Gastrocnemius medialis (tissue), 4 donors: ENCODE data around the gene CPNE2. TPM values are rescaled to one million over a fixed set of nuclear protein-coding genes. Genes with fewer than 3 reads are reported as not detected.

Source experiments
- ATAC-seq, 2 donors: fragments of 150-250 bp; one replicate each; pipeline ENCODE4 v1.9.1; 2016
- DNase-seq, 2 donors: peaks; one replicate each; pipeline ENCODE4 v3.0.0-alpha.2; 2019
- H3K27ac ChIP-seq, 4 donors: fragments of 200-600 bp; sonication (generic); 1 replicate in 1 of 4; 2 replicates in 3 of 4; pipeline ENCODE4 v1.5.1; 2016 to 2018; ENCODE audit warnings: mild to moderate bottlenecking in 2 of 4, moderate library complexity in 1 of 4
- H3K27me3 ChIP-seq, 3 donors: fragments of 200-600 bp; sonication (generic) in 2 of 3; 1 replicate in 1 of 3; 2 replicates in 2 of 3; pipeline versions ENCODE4 v1.5.1 to v1.6.0; 2016 to 2019; ENCODE audit warnings: mild to moderate bottlenecking in 1 of 3, moderate library complexity in 1 of 3
- H3K36me3 ChIP-seq, 2 donors: fragments of 200-600 bp; sonication (generic) in 1 of 2; one replicate each; pipeline ENCODE4 v1.5.1; 2017 to 2018
- H3K4me1 ChIP-seq, 2 donors: fragments of 200-600 bp; sonication (generic) in 1 of 2; one replicate each; pipeline ENCODE4 v1.5.1; 2016 to 2017; ENCODE audit warnings: mild to moderate bottlenecking in 2 of 2
- H3K4me3 ChIP-seq, 4 donors: fragments of 200-600 bp; sonication (generic) in 3 of 4; 1 replicate in 1 of 4; 2 replicates in 3 of 4; pipeline ENCODE4 v1.5.1; 2016 to 2019; ENCODE audit warnings: mild to moderate bottlenecking in 2 of 4
- H3K9me3 ChIP-seq, 3 donors: fragments of 200-600 bp; sonication (generic) in 2 of 3; 1 replicate in 1 of 3; 2 replicates in 2 of 3; pipeline ENCODE4 v1.5.1; 2016 to 2019
- CTCF ChIP-seq, 5 experiments: fragments of 450-650 bp in 3 of 5; fragments of 200-600 bp in 2 of 5; sonication (generic) in 2 of 5; IDR thresholded peaks in 4 of 5; conservative IDR thresholded peaks in 1 of 5; 1 replicate in 4 of 5; 2 replicates in 1 of 5; pipeline ENCODE4 v1.5.1; 2016 to 2019; ENCODE audit warnings: antibody characterized with exemption in 5 of 5, mild to moderate bottlenecking in 3 of 5, moderate library complexity in 3 of 5
- POLR2A ChIP-seq, 2 donors: fragments of 450-650 bp; IDR thresholded peaks; one replicate each; pipeline ENCODE4 v1.6.1; 2017; ENCODE audit warnings: antibody characterized with exemption in 2 of 2, mild to moderate bottlenecking in 2 of 2, moderate library complexity in 2 of 2
- in situ Hi-C, 4 donors: fragments of 200-750 bp; cut with MboI; loops; one replicate each; pipeline versions ENCODE4 v1.15.0 to v1.8.0; 2017; ENCODE audit warnings: low sequenced_read_pairs in 4 of 4
- intact Hi-C: fragments of 100-400 bp; cut with DNase I; formaldehyde crosslinking; loops from one replicate; pipeline ENCODE4 v1.15.1; 2023; ENCODE audit warnings: low total_unique reads
- total RNA-seq, 4 donors: library from RNA; depleted of rRNA; stranded (reverse); fragments of >200 nt; gene quantifications; one replicate each; pipeline versions ENCODE4 v1.1.0 to v1.2.3, GENCODE V29; 2016

CPNE2 gene
- total RNA-seq, 4 donors from 2014 or later, result 11.7 to 20.0 (median 17.2) TPM

- H3K27me3 ChIP-seq, result no peaks in the 10 kb centered on the region
- intact Hi-C loops (no loop called here), in situ Hi-C loops (no loop called here)
- no peaks in the 10 kb centered on the region for H3K9me3 ChIP-seq
- ATAC-seq (no peak), DNase-seq (no peak)
- H3K4me1 ChIP-seq, result no peaks in the 10 kb centered on the region
- H3K27ac ChIP-seq, result no peak overlapping the region
- no peak overlapping the region for H3K4me3 ChIP-seq
- peaks cover 0 to 47% of the 10 kb centered on the region in 2 donors for H3K36me3 ChIP-seq
- no peak for TF ChIP-seq CTCF (IDR thresholded peaks at IDR 0.05 in 4 of 5, conservative IDR thresholded peaks at IDR 0.05 in 1 of 5)
- no peak for TF ChIP-seq POLR2A (IDR thresholded peaks at IDR 0.05)
These were observed 63.9 kb downstream of the CPNE2 start for GRCh38 chr16:57156351-57156703.

GRCh38 chr16:57157533-57157932 lies 65.2 kb downstream of the CPNE2 start:
- Histone ChIP-seq H3K27ac (no peak overlapping the region), H3K36me3 (peaks cover 0 to 51% of the 10 kb centered on the region in 2 donors), H3K9me3 (no peaks in the 10 kb centered on the region), H3K27me3 (no peaks in the 10 kb centered on the region), H3K4me3 (no peak overlapping the region), H3K4me1 (no peaks in the 10 kb centered on the region)
- intact Hi-C loops, result no loop called here
- in situ Hi-C loops, result no loop called here
- DNase-seq (no peak), ATAC-seq (no peak)
- TF ChIP-seq CTCF (IDR thresholded peaks at IDR 0.05 in 4 of 5, conservative IDR thresholded peaks at IDR 0.05 in 1 of 5) (no peak), POLR2A (IDR thresholded peaks at IDR 0.05) (no peak)

- intact Hi-C loops (no loop called here), in situ Hi-C loops (no loop called here)
- Histone ChIP-seq H3K27me3 (no peaks in the 10 kb centered on the region), H3K36me3 (peaks cover 0 to 50% of the 10 kb centered on the region in 2 donors), H3K4me1 (no peaks in the 10 kb centered on the region), H3K9me3 (no peaks in the 10 kb centered on the region), H3K27ac (no peak overlapping the region), H3K4me3 (no peak overlapping the region)
- DNase-seq, result no peak
- ATAC-seq, result no peak
- TF ChIP-seq CTCF (IDR thresholded peaks at IDR 0.05 in 4 of 5, conservative IDR thresholded peaks at IDR 0.05 in 1 of 5), result no peak
- no peak for TF ChIP-seq POLR2A (IDR thresholded peaks at IDR 0.05)
These were observed 67.1 kb downstream of the CPNE2 start for GRCh38 chr16:57159447-57159846.

GRCh38 chr16:57163842-57164241 lies 71.5 kb downstream of the CPNE2 start:
- intact Hi-C loops, result no loop called here
- H3K4me1 ChIP-seq, result no peaks in the 10 kb centered on the region
- no peaks in the 10 kb centered on the region for H3K27me3 ChIP-seq
- in situ Hi-C loops, result no loop called here
- H3K9me3 ChIP-seq, result no peaks in the 10 kb centered on the region
- H3K36me3 ChIP-seq, result peaks cover 0 to 61% of the 10 kb centered on the region in 2 donors
- no peak overlapping the region for H3K4me3 ChIP-seq
- DNase-seq (no peak), ATAC-seq (no peak)
- TF ChIP-seq POLR2A (IDR thresholded peaks at IDR 0.05) (no peak), CTCF (IDR thresholded peaks at IDR 0.05 in 4 of 5, conservative IDR thresholded peaks at IDR 0.05 in 1 of 5) (no peak)
- no peak overlapping the region for H3K27ac ChIP-seq

GRCh38 chr16:57165483-57165882 lies 73.1 kb downstream of the CPNE2 start:
- no peak overlapping the region for H3K4me3 ChIP-seq
- intact Hi-C loops (loop anchor here (5.0 kb wide), 1 partner anchor 83 kb away; no protein-coding TSS in a partner anchor), in situ Hi-C loops (loop anchor here in 2 of 4 donors (5.0 kb wide), 2 partner anchors 78 to 83 kb away; no protein-coding TSS in a partner anchor)
- no peak for TF ChIP-seq CTCF (IDR thresholded peaks at IDR 0.05 in 4 of 5, conservative IDR thresholded peaks at IDR 0.05 in 1 of 5)
- TF ChIP-seq POLR2A (IDR thresholded peaks at IDR 0.05), result no peak
- no peaks in the 10 kb centered on the region for H3K27me3 ChIP-seq
- H3K9me3 ChIP-seq, result no peaks in the 10 kb centered on the region
- H3K4me1 ChIP-seq, result no peaks in the 10 kb centered on the region
- DNase-seq (no peak), ATAC-seq (no peak)
- no peak overlapping the region for H3K27ac ChIP-seq
- H3K36me3 ChIP-seq, result peaks cover 0 to 58% of the 10 kb centered on the region in 2 donors
